HEK293 (cell line): ENCODE measurements around the gene CORO1A.
"Not testable (repeated sequence)": the region's sequence is repeated elsewhere in the genome, so short reads cannot be mapped to it uniquely, and the experiment has no call there.

Experiments
- CTCF ChIP-seq: fragments of 450-650 bp; formaldehyde crosslinking; IDR thresholded peaks from 2 replicates; pipeline ENCODE4 v1.5.1; 2016; ENCODE audit warnings: missing biosample characterization, missing genetic modification characterization
- ZNF701 ChIP-seq: fragments of 450-650 bp; formaldehyde crosslinking; IDR thresholded peaks from 2 replicates; pipeline ENCODE4 v1.5.1; 2016; ENCODE audit warnings: missing biosample characterization, missing genetic modification characterization
- ZSCAN5A ChIP-seq: fragments of 450-650 bp; formaldehyde crosslinking; IDR thresholded peaks from 2 replicates; pipeline ENCODE4 v1.5.1; 2016; ENCODE audit warnings: missing biosample characterization, missing genetic modification characterization

- TF ChIP-seq ZSCAN5A; ZNF701 (tag by site-specific recombination); CTCF: not testable (repeated sequence)
These were observed 14.7 kb upstream of the CORO1A start for GRCh38 chr16:30168746-30169145.
